ENCODE data around the gene TMEM141. TPM values are rescaled to one million over a fixed set of nuclear protein-coding genes. Genes with fewer than 3 reads are reported as not detected.

Gene TMEM141
- total and polyA plus RNA-seq, 2 donors (not counting 3 experiments of a cell fraction or from before 2014, with no cell fraction given) = 43.2 to 146 TPM

GRCh38 chr9:136751814-136752213 lies 39.3 kb upstream of the TMEM141 start:
- no peak overlapping the region for H3K4me2 ChIP-seq (ENCODE audit: insufficient read depth, low read length)
- no TSS peak for BruUV-seq (replicated peaks)
- peaks cover 3 to 5% of the 10 kb centered on the region in 2 experiments for H3K27me3 ChIP-seq (ENCODE audit: control insufficient read depth in 2 of 2, insufficient read depth in 2 of 2, low read length in 2 of 2)
- ChIA-PET CTCF (no interaction called here), POLR2A (interaction anchor here (0.6 kb wide), 1 partner anchor 24 kb away, joined by 3 read pairs; no protein-coding TSS in a partner anchor)
- no peaks in the 10 kb centered on the region for H3K9me3 ChIP-seq (replicated peaks; ENCODE audit: control insufficient read depth, insufficient read depth, low read length)
- no peak overlapping the region for H3K27ac ChIP-seq (ENCODE audit: insufficient read depth, low read depth, low read length)
- no peak for DNase-seq (ENCODE audit: low read depth, low spot score)
- H3K79me2 ChIP-seq (ENCODE audit: control insufficient read depth, insufficient read depth, low read length) = no peaks in the 10 kb centered on the region
- TF ChIP-seq POLR2A (IDR thresholded peaks at IDR 0.05; ENCODE audit: low read depth, low read length) (no peak), FOS (IDR thresholded peaks at IDR 0.05; ENCODE audit: borderline replicate concordance, insufficient read depth, low read length) (no peak), CTCF (IDR thresholded peaks at IDR 0.05; ENCODE audit: extremely low read depth in 1 of 2, insufficient read depth in 1 of 2, low read depth in 1 of 2, low read length in 2 of 2) (no peak), POLR2AphosphoS5 (IDR thresholded peaks at IDR 0.05; ENCODE audit: insufficient read depth, low read depth, low read length) (no peak)
- H3K9ac ChIP-seq (replicated peaks; ENCODE audit: extremely low read depth, insufficient read depth, low read length) = no peak overlapping the region
- H4K20me1 ChIP-seq (replicated peaks; ENCODE audit: control insufficient read depth, extremely low read depth, insufficient read depth, low read length) = no peaks in the 10 kb centered on the region
- H3K4me3 ChIP-seq (replicated peaks in 1 of 3; ENCODE audit: insufficient read depth in 1 of 3, low read depth in 1 of 3, low read length in 3 of 3) = no peak overlapping the region
- no peaks in the 10 kb centered on the region for H3K9me1 ChIP-seq (replicated peaks; ENCODE audit: control insufficient read depth, extremely low read depth, insufficient read depth, low read length)
- dilution Hi-C loops (cut with MboI; ENCODE audit: extremely low pct_ligation_motif_present, low sequenced_read_pairs) = no loop called here
- H3K36me3 ChIP-seq (ENCODE audit: control insufficient read depth in 2 of 2, extremely low read depth in 1 of 2, insufficient read depth in 2 of 2, low read length in 2 of 2) = no peaks in the 10 kb centered on the region
- no peaks in the 10 kb centered on the region for H3K4me1 ChIP-seq (ENCODE audit: control insufficient read depth, extremely low read depth, insufficient read depth, low read length)
- no peak for FAIRE-seq
- no peak overlapping the region for H2AFZ ChIP-seq (ENCODE audit: low read depth, low read length)
- intact Hi-C loops (cut with micrococcal nuclease) = no loop called here

- Histone ChIP-seq H3K4me1 (ENCODE audit: control insufficient read depth, extremely low read depth, insufficient read depth, low read length) (no peaks in the 10 kb centered on the region), H3K27me3 (ENCODE audit: control insufficient read depth in 2 of 2, insufficient read depth in 2 of 2, low read length in 2 of 2) (peaks cover 3 to 5% of the 10 kb centered on the region in 2 experiments), H3K27ac (ENCODE audit: insufficient read depth, low read depth, low read length) (no peak overlapping the region), H3K79me2 (ENCODE audit: control insufficient read depth, insufficient read depth, low read length) (no peaks in the 10 kb centered on the region), H3K9me3 (replicated peaks; ENCODE audit: control insufficient read depth, insufficient read depth, low read length) (no peaks in the 10 kb centered on the region), H3K9me1 (replicated peaks; ENCODE audit: control insufficient read depth, extremely low read depth, insufficient read depth, low read length) (no peaks in the 10 kb centered on the region), H2AFZ (ENCODE audit: low read depth, low read length) (no peak overlapping the region), H3K4me3 (replicated peaks in 1 of 3; ENCODE audit: insufficient read depth in 1 of 3, low read depth in 1 of 3, low read length in 3 of 3) (no peak overlapping the region), H4K20me1 (replicated peaks; ENCODE audit: control insufficient read depth, extremely low read depth, insufficient read depth, low read length) (no peaks in the 10 kb centered on the region), H3K4me2 (ENCODE audit: insufficient read depth, low read length) (no peak overlapping the region), H3K9ac (replicated peaks; ENCODE audit: extremely low read depth, insufficient read depth, low read length) (no peak overlapping the region), H3K36me3 (ENCODE audit: control insufficient read depth in 2 of 2, extremely low read depth in 1 of 2, insufficient read depth in 2 of 2, low read length in 2 of 2) (no peaks in the 10 kb centered on the region)
- FAIRE-seq (no peak), DNase-seq (ENCODE audit: low read depth, low spot score) (no peak)
- TF ChIP-seq MYC (IDR thresholded peaks at IDR 0.05; ENCODE audit: low read depth, low read length) (no peak), MAX (IDR thresholded peaks at IDR 0.05; ENCODE audit: insufficient read depth, insufficient read length) (no peak), JUN (IDR thresholded peaks at IDR 0.05; ENCODE audit: borderline replicate concordance, insufficient read depth, insufficient read length, low read depth) (no peak)
- dilution Hi-C loops (cut with MboI; ENCODE audit: extremely low pct_ligation_motif_present, low sequenced_read_pairs) (no loop called here), intact Hi-C loops (cut with micrococcal nuclease) (no loop called here)
- no TSS peak for BruUV-seq (replicated peaks)
- POLR2A ChIA-PET = no interaction called here
- CTCF ChIA-PET = interaction anchor here (1.5 kb wide), 1 partner anchor 10 kb away, joined by 5 read pairs; no protein-coding TSS in a partner anchor
These were observed 37.6 kb upstream of the TMEM141 start for GRCh38 chr9:136753371-136754058.

Data from endothelial cell of umbilical vein (primary cell).